NCI-H2196 treated with DMSO at 0.1 percent for 48 hours (cell line): ENCODE data around the gene UBE3C.
"Not testable (repeated sequence)": the region's sequence is repeated elsewhere in the genome, so short reads cannot be mapped to it uniquely, and the experiment has no call there.

Experiments used
- DNase-seq: peaks from one replicate; lab custom pipeline; 2025; ENCODE audit not compliant: unreplicated experiment; lab: John Stamatoyannopoulos, UW

UBE3C gene

GRCh38 chr7:157233677-157234076 lies 95.0 kb downstream of the UBE3C start:
- no peak for DNase-seq

- no peak for DNase-seq
Measured at GRCh38 chr7:157234271-157234670, 95.5 kb downstream of the UBE3C start.

GRCh38 chr7:157235357-157236333 lies 96.9 kb downstream of the UBE3C start:
- DNase-seq = no peak

- DNase-seq = no peak
Measured at GRCh38 chr7:157238087-157238486, 99.4 kb downstream of the UBE3C start.

- DNase-seq = no peak
Measured at GRCh38 chr7:157239571-157240270, 101.0 kb downstream of the UBE3C start.

- no peak for DNase-seq
Measured at GRCh38 chr7:157241631-157242030, 102.9 kb downstream of the UBE3C start.

- DNase-seq = no peak
Measured at GRCh38 chr7:157244516-157245294, 106.0 kb downstream of the UBE3C start.

- no peak for DNase-seq
Measured at GRCh38 chr7:157246052-157246451, 107.3 kb downstream of the UBE3C start.

- DNase-seq = no peak
Measured at GRCh38 chr7:157248659-157249058, 109.9 kb downstream of the UBE3C start.

- no peak for DNase-seq
Measured at GRCh38 chr7:157250605-157251228, 112.0 kb downstream of the UBE3C start.

GRCh38 chr7:157251817-157252216 lies 113.1 kb downstream of the UBE3C start:
- not testable (repeated sequence) for DNase-seq

GRCh38 chr7:157253850-157254249 lies 115.1 kb downstream of the UBE3C start:
- peak; percentile 47 for DNase-seq

GRCh38 chr7:157254781-157255180 lies 116.1 kb downstream of the UBE3C start:
- DNase-seq = not testable (repeated sequence)

- DNase-seq = no peak
Measured at GRCh38 chr7:157255201-157255606, 116.5 kb downstream of the UBE3C start.

GRCh38 chr7:157263156-157263555 lies 124.4 kb downstream of the UBE3C start:
- no peak for DNase-seq

- no peak for DNase-seq
Measured at GRCh38 chr7:157265051-157265450, 126.3 kb downstream of the UBE3C start.

- DNase-seq = no peak
Measured at GRCh38 chr7:157266272-157266671, 127.5 kb downstream of the UBE3C start.

- DNase-seq = no peak
Measured at GRCh38 chr7:157267516-157267915, 128.8 kb downstream of the UBE3C start.

GRCh38 chr7:157267956-157268355 lies 129.2 kb downstream of the UBE3C start:
- DNase-seq = no peak

- no peak for DNase-seq
Measured at GRCh38 chr7:157268540-157268939, 129.8 kb downstream of the UBE3C start.
